Fibroblast of skin of left biceps (primary cell): ENCODE results near the gene HACD2.
"Not testable (repeated sequence)": the region's sequence is repeated elsewhere in the genome, so short reads cannot be mapped to it uniquely, and the experiment has no call there.

Source experiments
- DNase-seq, 2 experiments: peaks; one replicate each; pipeline ENCODE4 v3.0.0-alpha.2; 2013; ENCODE audit warnings: low read depth in 2 of 2

HACD2 gene

GRCh38 chr3:123525433-123525832, 59.4 kb downstream of the HACD2 start:
- no peak for DNase-seq

DNA sequence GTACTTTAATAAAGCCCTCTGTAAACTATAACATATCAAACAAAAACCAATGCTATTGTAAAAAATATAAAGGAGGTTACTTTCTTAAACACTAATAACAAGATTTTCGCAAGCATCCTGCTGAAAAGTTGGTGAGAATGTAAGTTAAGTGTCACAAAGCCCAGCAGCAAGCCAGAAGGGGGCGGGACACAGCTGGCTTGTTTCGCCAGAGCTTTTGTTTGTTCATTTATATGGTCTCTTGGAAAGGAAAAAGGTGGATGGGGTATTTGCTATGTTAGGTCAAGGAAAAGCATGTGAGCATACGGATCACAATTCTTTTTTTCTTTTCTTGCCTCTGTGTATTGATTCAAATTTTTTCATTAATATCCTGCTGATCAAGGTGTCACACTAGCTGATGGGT, 59.9 kb downstream of the HACD2 start:
- DNase-seq: no peak

DNA sequence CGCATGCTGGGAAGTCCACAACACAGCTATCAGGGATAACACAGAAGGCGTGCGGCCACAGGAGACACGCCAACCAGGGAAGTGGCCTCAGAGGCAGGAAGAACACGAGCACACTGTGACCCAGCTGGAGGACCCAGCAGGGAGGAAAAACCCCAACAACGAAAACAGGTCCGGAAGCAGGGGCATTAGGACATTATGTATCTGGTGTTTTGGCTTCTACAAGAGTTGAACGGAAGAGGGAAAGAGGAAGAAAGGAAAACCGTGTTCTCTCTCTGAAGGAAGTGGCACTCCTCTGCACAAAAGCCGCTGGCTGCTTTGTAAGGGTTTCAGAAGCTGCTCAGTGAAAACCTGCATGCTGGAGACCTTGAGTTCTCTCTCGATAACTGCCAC, 61.8 kb downstream of the HACD2 start:
- no peak for DNase-seq

DNA sequence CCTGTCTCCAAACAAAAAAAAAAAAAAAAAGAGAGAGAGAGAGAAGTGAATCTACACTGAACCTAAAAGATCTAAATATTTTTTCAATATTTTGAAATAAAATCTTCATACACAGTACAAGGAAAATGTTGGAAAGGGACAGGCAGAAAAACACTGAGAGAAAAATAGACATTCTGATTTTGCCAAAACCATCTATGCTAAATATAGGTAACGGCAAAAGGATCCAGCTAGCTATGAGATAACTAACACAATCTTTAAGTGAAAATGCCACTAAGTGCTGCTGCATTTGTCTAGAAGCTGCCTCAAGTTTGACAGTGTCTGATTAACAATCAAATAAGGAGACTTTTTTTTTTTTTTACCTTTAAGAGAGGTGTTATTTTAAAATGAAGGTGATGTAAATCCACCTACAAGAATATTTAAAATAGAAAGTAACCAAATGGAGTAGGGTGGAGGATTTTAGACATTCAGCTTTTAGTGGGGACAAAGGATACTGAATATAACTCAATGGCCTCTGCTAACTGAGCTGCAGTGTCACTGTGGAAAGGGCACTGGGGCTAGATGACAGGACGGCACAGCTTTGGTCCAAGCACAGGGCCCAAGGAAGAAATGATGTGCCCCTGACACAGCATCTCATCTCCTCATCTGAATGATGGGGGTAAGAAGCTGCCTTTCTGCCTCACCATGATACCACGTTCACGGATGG, 62.4 kb downstream of the HACD2 start:
- DNase-seq: no peak

DNA sequence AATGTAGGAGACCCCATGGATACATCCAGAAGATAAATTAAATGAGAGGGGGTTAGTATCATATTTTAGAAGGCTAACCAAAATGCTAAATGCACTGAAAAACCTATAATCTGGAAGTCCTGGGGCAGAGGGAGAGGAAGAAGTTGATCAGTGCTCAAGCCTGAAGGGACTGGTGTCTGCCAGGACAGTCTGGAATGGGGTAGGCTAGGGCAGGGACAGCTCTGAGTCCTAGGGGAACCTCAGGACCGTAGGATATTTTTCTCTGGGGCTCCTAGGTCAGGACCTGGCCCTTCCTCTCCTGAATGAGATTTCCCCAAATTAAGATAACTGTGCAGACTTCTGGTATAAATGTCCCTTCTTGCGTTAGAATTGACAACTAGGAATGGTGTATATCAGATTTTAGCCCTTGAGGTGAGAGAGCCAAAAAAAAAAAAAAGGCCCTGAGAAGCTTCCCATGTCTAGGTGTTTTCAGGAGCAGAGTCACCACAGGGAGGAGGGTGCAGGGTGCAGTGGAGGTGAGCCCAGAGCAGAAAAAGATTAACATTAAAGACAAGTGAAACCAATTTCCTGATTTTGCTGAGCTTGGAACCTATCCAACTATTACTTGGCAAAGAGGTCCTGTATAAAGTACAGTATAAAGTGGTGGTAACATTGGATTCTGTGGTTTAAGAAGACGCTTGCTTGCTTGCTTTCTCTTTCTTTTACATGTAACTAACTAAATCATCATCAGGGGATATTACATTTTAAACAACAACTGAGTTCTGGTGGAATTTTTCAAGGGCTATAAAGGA, 63.5 kb downstream of the HACD2 start:
- DNase-seq: no peak

GRCh38 chr3:123520656-123521055, 64.2 kb downstream of the HACD2 start:
- no peak for DNase-seq

- no peak for DNase-seq
These were observed 65.9 kb downstream of the HACD2 start for GRCh38 chr3:123518892-123519485.

DNA sequence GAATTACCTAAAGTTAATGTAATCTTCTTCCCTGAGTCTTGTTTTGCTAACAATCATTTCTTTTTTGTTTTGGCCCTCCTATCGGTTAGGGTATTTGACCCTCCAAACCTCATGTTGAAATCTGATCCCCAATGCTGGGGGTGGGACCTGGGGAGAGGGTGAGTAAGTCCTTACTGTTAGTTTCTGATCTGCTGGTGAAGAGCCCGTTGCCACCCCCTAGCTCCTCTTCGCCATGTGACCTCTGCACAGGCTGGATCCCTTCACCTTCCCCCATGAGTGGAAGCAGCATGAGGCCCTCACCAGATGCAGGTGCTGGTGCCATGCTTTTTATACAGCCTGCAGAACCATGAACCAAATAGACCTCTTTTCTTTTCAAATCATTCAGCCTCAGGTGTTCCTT, 73.1 kb downstream of the HACD2 start:
- DNase-seq: no peak

DNA sequence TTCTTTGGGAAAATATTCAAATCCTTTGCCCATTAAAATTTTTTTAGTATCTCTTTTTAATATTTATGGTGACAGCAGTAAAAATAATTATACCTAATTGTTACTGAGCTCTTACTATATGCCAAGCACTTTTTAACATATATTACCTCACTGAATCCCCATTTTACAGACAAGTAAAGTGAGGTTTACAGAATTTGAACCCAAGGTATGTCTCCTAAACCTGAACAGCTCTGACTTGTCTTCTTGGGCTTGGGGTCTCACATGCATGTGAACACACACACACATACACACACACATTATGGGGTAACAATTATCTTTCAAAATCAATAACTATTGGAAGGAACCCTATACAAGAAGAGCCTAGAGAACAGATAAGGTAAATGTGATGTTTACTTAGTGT, 73.8 kb downstream of the HACD2 start:
- DNase-seq: no peak

DNA sequence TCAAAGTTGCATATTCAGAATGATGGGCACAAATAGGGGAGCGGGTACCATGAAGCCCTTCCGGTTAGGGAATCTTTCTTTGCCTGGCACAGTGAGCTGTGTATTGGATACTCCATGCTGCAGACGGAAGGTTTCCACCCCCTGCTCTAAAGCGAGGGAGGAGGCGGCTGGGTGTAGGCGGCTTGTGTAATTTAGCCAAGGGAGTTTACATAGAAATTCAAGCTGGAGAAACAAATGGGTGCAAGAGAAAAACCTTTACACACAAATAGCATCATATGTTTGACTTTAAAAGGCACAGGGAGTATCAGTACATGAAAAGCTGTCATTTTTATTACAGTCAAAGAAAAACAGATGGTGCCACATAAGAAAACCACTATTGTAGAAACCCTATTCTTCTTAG, 76.7 kb downstream of the HACD2 start:
- no peak for DNase-seq

DNA sequence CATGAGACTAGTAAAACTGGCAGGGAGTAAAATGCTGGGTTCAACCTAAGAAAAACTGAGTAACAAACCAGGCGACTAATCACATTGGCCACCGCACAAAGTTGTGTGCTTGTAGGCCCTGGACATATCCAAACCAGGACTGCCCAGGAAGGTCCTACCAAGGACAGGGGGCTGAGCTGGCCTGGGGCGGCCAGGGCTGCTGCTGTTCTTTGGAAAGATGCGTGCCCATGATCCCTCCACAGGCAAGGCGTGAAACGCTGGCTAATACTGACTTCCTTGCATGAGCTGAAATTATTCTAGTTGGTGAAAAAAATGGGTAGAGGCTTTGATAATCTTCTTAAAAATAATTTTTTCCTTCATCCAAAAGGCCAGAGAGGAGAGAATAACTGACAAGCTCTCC, 79.0 kb downstream of the HACD2 start:
- no peak for DNase-seq

DNA sequence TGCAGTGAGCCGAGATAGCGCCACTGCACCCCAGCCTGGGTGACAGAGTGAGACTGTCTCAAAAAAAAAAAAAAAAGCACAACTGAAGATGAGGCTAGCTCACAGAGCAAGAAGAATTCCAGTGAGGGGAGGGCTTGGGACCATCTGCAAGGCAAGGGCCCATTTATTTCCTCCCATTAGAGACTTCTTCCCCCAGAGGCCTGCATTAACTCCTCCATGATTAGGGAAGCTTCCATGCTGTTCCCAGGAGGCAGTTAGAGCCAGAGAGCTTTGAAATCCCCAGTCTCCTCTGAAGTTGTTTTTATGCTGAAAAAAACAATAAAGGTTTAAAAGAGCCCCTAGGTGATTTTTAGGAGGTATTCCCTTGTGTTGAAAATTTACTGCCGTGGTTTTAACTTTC, 81.7 kb downstream of the HACD2 start:
- no peak for DNase-seq

GRCh38 chr3:123499322-123499721, 85.5 kb downstream of the HACD2 start:
- peak; percentile 26 to 29 for DNase-seq

DNA sequence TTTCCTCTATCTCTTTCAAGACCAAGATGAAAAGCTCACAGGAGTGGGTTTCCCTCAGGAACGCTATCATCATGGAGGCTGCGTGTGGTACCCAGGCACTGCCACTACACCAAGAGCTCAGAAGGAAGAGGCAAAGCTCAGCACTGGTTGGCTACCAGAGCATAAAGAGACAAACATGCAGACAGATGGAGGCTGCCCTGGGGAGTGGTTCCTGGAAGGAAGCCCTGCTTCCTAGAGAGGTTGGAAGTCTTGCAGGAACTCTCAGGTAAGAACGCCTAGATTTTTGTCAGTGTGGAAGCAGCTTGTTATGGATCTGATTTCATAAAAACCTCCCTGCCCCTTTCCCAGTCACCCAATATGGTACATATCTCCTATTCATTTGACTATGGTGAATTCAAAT, 86.1 kb downstream of the HACD2 start:
- DNase-seq: no peak

DNA sequence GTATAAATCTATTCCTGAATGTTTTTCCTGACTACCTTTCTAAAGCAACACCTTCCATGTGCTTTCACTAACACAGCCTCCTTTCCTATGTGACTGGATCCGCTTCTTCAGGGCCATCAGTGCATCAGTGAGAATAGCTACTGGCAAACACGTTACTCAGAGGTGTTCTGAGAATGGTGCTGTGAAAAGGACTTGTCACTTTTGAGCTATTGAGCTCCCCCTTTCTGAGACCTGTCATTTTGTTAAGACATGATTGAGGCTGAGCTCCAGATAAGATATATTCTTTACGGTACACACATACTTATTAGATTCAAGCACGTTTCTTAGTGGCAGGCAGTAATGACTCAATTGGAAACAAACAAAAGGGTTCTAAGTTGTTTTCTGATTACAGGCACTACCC, 90.9 kb downstream of the HACD2 start:
- no peak for DNase-seq

DNA sequence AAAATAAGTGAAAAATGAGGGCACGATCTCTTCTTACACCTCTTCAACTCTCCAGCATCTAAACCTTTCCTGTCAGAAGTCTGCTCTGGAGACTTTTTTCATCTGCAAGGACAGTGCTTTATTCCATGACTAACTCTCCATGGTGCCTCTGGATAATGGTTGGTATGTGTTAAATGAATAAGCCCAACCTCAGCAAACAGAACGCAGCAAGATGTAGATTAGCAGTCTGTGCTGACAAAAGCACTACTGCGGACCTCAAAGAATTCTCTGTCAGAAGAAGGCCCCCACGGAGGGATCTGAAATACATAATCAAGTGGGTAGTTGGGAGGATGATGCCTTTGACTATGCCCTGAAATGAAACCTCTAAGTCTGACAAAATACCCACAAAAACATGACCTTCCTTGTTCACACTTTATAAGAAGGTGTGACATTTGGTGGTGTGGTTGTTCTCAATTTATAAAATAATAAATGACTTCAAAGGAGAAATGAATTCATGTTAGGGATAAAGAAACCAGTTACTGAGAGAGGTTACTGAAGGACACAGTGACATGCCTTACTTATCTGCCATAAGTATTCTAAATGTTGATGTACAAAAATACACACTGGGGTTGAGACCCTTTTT, 92.8 kb downstream of the HACD2 start:
- DNase-seq: no peak

GRCh38 chr3:123489400-123490004, 95.4 kb downstream of the HACD2 start:
- peak; percentile 6 to 13 for DNase-seq

DNA sequence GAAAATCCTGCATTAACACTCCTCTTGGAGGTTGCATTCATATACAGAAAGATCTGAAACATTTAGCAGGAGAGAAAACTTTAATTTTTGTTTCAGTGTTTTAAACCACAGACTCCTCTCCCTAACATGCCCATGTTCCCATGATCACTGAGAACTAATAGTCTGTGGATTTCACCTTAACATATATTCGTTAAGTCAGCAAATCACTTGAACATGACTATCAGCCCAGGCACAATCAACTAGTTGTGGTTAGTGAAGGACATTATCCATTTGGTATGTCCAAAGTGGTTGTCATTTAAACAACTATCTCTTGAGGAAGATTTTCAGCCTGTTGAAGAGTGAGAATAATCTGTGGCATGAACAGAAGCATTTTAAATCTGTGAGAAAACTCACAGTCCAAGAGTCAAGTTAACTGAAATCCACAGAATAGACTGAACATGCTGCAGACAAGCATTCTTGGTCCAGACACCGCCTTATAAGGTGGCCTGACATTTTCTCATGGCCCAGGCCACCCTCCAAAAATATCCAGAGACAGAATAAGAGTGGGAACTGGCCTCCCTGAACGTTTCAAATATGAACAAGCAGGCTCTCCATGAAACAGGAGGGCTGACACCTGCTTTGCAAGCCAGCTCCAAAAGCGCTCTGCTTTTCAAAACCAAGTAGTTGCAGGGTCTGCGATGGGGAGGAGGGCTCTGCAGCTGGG, 96.1 kb downstream of the HACD2 start:
- no peak for DNase-seq

DNA sequence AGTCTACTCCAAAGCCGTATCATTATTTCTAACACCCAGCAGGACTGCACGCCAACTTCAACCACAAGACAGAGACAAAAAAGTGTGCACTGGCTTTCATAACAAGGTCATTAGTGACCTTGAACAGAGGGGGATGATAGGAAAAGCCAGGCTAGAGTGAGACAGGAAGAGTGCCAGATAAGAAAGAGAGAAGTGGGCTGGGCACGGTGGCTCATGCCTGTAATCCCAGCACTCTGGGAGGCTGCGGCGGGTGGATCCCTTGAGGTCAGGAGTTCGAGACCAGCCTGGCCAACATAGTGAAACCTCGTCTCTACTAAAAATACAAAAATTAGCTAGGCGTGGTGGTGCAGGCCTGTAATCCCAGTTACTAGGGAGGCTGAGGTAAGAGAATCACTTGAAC, 97.8 kb downstream of the HACD2 start:
- not testable (repeated sequence) for DNase-seq

DNA sequence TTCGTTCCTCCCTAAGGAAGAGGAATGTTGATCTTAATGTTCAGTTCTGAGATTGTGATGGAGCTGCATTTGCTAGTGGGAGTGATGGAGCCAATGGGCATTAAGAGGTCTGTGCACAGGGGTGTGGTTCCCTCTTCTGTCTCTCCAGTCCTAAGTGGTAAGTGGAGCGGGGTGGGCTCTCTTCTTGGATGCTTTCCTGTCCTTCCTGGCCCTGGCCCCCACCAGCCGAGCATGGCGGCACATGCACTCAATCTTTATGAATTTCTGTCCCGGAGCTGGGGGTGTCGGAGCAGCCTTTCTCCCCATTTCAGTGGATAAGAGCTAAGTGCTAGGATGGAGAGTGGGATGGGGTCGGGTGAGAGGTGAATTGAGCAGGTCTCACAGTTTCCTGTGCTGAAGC, 98.4 kb downstream of the HACD2 start:
- no peak for DNase-seq

GRCh38 chr3:123485551-123485950, 99.3 kb downstream of the HACD2 start:
- DNase-seq: no peak

DNA sequence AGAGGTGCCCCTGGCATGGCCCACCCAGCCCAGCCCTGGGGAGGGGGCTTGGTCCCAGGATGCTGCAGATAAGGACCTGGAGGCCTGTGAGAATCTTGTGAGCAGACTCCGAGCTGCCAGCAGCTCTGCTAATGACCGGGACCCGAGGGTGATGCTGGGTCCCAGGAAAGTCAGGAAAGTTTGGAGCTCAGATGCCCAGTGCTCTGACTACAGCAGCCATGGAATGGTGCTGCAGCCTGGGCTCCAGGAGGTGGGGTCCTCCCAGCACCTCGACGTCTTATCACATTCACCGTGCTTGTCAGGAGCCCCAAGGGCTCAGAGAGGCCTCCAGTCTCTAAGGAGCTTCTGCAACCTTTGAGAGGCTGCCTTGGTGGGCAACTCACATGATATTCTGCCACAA, 101.7 kb downstream of the HACD2 start:
- DNase-seq: no peak
